ENCODE measurements around the gene DPF3. TPM values are rescaled to one million over a fixed set of nuclear protein-coding genes. Genes with fewer than 3 reads are reported as not detected.

DPF3 gene
- total RNA-seq, 1 donor from 2014 or later: 0.11 TPM

DNA sequence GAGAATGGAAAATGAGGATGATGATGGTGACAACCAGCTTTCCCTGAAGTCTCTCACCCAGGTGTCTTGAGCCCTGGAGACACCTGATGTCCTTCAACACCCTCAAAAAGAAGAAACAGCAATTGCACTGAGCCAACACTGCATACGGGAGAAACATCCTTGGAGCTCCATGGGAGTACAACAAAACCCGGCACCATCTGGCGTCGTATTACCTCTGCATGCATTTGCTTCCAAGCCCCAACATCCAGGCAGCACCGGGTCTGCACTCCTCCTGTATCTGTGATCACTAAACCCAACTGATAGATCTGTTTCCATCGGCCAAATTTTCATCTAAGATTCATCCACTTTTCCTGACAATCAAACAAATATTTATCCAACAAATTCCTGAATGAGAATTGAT, 249.9 kb downstream of the DPF3 start:
- no peaks in the 10 kb centered on the region for H3K36me3 ChIP-seq
- no peaks in the 10 kb centered on the region for H3K27me3 ChIP-seq
- peaks cover 0 to 4% of the 10 kb centered on the region in 2 donors for H3K4me1 ChIP-seq
- H3K4me3 ChIP-seq: no peak overlapping the region
- no peak for DNase-seq (ENCODE audit: low spot score in 2 of 2)
- no peak overlapping the region for H3K27ac ChIP-seq
- no peaks in the 10 kb centered on the region for H3K9me3 ChIP-seq
- TF ChIP-seq, protein P1, sequence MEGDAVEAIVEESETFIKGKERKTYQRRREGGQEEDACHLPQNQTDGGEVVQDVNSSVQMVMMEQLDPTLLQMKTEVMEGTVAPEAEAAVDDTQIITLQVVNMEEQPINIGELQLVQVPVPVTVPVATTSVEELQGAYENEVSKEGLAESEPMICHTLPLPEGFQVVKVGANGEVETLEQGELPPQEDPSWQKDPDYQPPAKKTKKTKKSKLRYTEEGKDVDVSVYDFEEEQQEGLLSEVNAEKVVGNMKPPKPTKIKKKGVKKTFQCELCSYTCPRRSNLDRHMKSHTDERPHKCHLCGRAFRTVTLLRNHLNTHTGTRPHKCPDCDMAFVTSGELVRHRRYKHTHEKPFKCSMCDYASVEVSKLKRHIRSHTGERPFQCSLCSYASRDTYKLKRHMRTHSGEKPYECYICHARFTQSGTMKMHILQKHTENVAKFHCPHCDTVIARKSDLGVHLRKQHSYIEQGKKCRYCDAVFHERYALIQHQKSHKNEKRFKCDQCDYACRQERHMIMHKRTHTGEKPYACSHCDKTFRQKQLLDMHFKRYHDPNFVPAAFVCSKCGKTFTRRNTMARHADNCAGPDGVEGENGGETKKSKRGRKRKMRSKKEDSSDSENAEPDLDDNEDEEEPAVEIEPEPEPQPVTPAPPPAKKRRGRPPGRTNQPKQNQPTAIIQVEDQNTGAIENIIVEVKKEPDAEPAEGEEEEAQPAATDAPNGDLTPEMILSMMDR (IDR thresholded peaks at IDR 0.05): no peak
- intact Hi-C loops (cut with DNase I): no loop called here

DNA sequence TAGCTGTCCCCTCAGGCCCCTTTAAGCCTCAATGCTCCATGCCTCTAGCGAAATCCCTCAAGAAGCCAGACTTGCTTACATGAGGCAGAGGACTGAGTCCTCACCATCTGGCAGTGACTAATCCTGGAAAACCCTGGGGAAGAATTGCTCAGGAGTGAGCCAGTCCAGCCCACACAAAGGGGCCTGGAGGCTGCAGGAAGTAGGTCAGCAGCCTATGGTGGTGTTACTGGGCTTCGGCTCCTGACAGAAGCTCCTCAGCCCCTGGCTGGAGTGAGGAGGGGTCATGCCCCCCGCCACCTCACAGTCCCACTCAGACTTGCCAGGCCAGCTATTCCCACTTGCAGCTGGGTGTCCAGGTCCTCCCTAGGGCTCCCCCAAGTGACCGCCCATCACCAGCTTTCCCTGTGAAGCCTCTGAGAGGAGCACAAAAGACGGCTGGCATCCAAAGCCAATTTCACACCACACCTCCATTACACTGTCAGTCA, 250.5 kb downstream of the DPF3 start:
- H3K4me3 ChIP-seq: no peak overlapping the region
- TF ChIP-seq, protein P1 (IDR thresholded peaks at IDR 0.05): no peak
- peaks cover 0 to 4% of the 10 kb centered on the region in 2 donors for H3K4me1 ChIP-seq
- DNase-seq (ENCODE audit: low spot score in 2 of 2): no peak
- peak overlapping the region; percentile 25 to 45 for H3K27ac ChIP-seq
- no peaks in the 10 kb centered on the region for H3K27me3 ChIP-seq
- no peaks in the 10 kb centered on the region for H3K9me3 ChIP-seq
- intact Hi-C loops (cut with DNase I): no loop called here
- H3K36me3 ChIP-seq: no peaks in the 10 kb centered on the region

DNA sequence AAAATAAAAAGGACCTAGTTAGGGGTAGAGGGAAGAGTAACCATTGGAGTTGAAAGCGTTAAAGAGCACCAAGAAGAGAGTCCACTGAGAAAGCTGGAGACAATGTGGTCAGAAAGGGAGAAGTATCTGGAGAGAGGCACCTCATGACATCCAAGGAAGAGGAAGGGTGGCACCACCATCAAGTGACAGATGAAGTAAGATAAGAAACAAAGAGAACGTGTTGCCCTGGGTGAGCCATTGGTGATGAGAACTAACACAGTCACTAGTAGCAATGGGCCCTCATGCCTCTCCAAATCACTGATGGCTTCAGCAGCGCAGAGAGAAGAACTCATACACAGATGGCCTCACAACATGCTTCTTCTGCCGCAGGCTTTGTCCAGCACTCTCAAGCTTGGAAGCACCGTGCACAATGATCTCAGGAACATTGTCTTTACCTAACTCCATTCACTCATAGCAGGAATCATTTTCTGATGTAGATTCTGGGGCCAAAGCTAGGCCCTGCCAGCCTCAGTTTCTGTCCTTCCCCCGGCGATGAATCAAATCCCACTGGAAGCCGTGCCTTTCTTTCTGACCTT, 252.9 kb downstream of the DPF3 start:
- no peaks in the 10 kb centered on the region for H3K36me3 ChIP-seq
- TF ChIP-seq, protein P1 (IDR thresholded peaks at IDR 0.05): no peak
- no peak overlapping the region for H3K4me3 ChIP-seq
- intact Hi-C loops (cut with DNase I): no loop called here
- no peaks in the 10 kb centered on the region for H3K27me3 ChIP-seq
- no peak for DNase-seq (ENCODE audit: low spot score in 2 of 2)
- no peak overlapping the region for H3K27ac ChIP-seq
- peaks cover 0 to 4% of the 10 kb centered on the region in 2 donors for H3K4me1 ChIP-seq
- H3K9me3 ChIP-seq: no peaks in the 10 kb centered on the region

DNA sequence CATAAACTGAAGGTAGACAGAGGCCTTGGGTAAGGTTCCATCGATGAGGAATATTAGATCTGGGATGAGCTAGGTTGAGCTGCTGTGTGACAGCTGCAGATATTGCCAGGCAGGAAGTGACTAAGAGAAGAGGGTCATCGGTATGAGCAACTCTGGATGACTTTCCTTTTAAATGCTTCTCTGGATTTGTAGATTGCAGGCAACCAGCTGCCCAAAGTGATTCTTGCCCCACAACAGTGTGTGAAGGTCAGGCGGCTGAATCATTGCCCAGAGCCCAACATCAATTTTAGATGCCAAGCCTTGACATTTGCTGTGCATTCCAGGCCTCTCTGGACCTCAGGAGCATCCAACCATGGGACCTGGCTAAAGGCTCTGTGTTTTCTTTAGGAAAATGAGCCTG, 255.9 kb downstream of the DPF3 start:
- Histone ChIP-seq H3K4me3 (no peak overlapping the region), H3K27me3 (no peaks in the 10 kb centered on the region), H3K9me3 (no peaks in the 10 kb centered on the region), H3K27ac (no peak overlapping the region), H3K4me1 (peaks cover 0 to 2% of the 10 kb centered on the region in 2 donors), H3K36me3 (no peaks in the 10 kb centered on the region)
- no peak for DNase-seq (ENCODE audit: low spot score in 2 of 2)
- intact Hi-C loops (cut with DNase I): no loop called here
- TF ChIP-seq, protein P1 (IDR thresholded peaks at IDR 0.05): no peak

DNA sequence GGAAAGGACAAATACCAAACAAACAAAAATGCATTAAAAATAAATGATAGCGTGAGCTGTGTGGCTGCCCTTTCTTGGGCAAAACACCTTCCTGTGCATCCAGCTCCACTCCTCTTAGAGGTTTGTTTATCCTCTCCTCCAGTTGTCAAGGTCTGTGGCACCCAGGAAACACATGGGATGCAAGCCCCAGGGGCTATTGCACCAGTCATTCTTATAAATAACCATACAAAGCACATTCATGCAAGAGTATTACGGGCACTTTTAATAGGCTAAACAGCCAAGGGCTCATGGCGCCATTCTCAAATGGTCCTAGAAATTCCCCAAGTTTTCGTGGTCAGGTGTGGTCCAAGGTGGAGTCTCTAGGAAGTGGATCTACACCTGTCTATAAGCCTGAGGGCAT, 257.0 kb downstream of the DPF3 start:
- no peaks in the 10 kb centered on the region for H3K4me1 ChIP-seq
- no peak overlapping the region for H3K4me3 ChIP-seq
- TF ChIP-seq, protein P1 (IDR thresholded peaks at IDR 0.05): no peak
- no peaks in the 10 kb centered on the region for H3K36me3 ChIP-seq
- intact Hi-C loops (cut with DNase I): no loop called here
- no peaks in the 10 kb centered on the region for H3K9me3 ChIP-seq
- no peaks in the 10 kb centered on the region for H3K27me3 ChIP-seq
- DNase-seq (ENCODE audit: low spot score in 2 of 2): no peak
- no peak overlapping the region for H3K27ac ChIP-seq

DNA sequence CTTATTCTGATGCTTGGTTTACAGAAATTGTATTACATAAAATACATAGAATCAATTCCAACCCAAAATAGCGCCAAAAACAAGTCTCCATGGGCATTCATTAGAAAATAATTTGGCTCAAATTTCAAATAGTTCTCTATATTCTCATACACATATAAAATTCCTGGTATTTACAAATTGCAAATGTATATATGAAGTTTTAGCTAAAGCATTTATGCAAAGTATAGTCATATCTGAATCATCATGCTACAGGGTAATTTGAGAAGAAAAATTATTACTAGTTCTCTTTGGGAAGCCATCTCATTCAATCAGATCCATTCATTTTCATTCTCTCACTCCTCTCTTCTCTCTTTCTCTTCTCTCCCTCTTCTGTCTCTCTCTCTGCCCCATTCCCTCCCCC, 257.8 kb downstream of the DPF3 start:
- Histone ChIP-seq H3K36me3 (no peaks in the 10 kb centered on the region), H3K4me3 (no peak overlapping the region), H3K9me3 (no peaks in the 10 kb centered on the region), H3K27ac (no peak overlapping the region), H3K27me3 (no peaks in the 10 kb centered on the region), H3K4me1 (no peaks in the 10 kb centered on the region)
- TF ChIP-seq, protein P1 (IDR thresholded peaks at IDR 0.05): no peak
- no peak for DNase-seq (ENCODE audit: low spot score in 2 of 2)
- intact Hi-C loops (cut with DNase I): no loop called here

Data from ascending aorta (tissue), 2 donors.